GM12864 (cell line): ENCODE measurements around the gene SPATA31E1.

Source experiments
- DNase-seq: peaks from one replicate; pipeline ENCODE4 v3.0.0-alpha.2; 2011; ENCODE audit warnings: low read depth
- H3K4me3 ChIP-seq: 2 replicates; pipeline ENCODE4 v1.5.1; 2011; ENCODE audit warnings: mild to moderate bottlenecking, low read depth, low read length, control low read depth
- CTCF ChIP-seq: IDR thresholded peaks from 2 replicates; pipeline ENCODE4 v1.5.1; 2011; ENCODE audit warnings: low read depth, mild to moderate bottlenecking, moderate library complexity, low read length, control low read depth, inconsistent platforms; ENCODE audit errors: missing control alignments

SPATA31E1 gene

DNA sequence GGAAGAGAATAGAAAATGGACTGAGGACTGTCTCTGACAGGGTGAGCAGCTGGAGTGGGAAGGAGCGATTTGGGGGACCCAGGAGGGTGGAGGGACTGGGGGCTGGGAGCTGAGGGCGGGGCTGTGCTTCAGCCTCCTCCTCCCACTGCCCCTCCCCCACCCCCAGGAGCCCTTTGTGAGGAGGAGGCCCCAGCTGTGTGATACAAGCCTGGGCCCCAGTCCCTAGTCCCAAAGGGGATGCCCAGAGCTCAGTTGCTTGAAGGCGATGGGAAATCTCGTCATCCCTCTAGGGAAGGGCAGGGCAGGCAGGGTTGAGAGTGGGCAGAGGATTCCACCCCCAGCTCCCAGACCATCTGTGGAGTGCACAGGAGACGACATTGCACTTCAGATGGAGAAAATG lies at the start of gene SPATA31E1:
Gene SPATA31E1 (plus strand): TSS at position 251 of the 400 bp plus-strand sequence. CDS start 15 bp downstream, at position 266.
- no peak for TF ChIP-seq CTCF
- H3K4me3 ChIP-seq = no peak within 1 kb of the TSS
- DNase-seq = no peak

DNA sequence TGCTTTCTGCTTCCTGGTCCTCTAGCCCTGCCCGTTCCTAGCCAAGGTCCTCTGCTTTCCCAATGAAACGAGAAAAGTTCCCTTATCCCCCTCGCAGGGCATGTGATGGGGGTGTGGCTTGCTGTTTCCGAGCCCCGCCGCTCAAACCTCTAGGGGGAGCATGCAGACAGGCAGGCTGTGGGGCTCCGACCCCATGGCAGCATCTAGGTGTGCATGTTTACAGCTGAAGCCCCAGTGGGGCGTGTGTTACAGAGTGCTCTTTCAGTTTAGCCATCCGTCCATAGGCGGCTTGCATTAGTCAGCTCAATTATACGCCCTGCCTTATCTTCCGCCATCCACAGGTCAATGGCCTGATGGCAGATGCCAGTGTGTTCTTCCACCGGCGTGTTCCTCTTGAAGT lies 48.3 kb upstream of the SPATA31E1 start:
- DNase-seq = no peak
- no peak for TF ChIP-seq CTCF
- H3K4me3 ChIP-seq = no peak overlapping the region

DNA sequence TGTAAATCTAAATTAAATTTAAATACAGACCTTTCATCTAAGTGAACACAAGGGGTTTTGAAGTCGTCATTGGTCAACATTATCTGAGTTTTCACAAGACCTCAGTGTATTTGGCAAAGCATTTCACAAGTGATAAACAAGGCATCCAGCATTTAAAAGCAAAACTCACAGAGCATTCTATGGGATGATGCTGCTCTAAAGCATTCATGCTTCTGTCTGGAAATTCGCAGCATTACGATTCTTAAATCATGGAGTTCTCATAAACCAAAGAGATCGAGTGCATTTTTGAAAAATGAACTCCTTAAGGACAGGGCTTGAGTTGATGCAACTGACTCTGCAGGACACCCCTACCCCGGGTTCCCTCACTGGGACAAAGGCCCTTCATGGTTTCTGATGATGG lies 46.1 kb upstream of the SPATA31E1 start:
- DNase-seq = no peak
- no peak for TF ChIP-seq CTCF
- H3K4me3 ChIP-seq = no peak overlapping the region

- DNase-seq = no peak
- no peak for TF ChIP-seq CTCF
- H3K4me3 ChIP-seq = no peak overlapping the region
Measured at GRCh38 chr9:87836951-87837705, 45.5 kb upstream of the SPATA31E1 start.

DNA sequence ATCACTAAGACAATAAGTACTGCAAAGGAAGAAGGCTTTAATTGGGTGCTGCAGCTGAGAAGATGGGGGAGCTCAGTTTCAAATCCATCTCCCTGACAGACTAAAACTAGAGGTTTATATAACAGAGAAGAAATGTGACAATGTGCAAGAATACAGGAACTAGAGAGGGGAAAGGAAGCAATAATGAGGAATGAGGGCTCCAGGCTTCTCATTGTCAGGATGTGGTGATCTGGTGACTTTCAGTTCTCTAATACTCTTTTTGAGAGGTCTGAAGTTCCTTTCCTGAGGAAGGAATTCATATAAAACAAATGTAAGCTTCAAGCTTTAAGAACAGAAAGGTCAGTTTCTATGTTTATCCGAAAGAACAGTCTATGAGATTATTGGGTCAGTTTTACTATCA lies 42.5 kb upstream of the SPATA31E1 start:
- H3K4me3 ChIP-seq = no peak overlapping the region
- no peak for TF ChIP-seq CTCF
- no peak for DNase-seq

- H3K4me3 ChIP-seq = no peak overlapping the region
- DNase-seq = no peak
- TF ChIP-seq CTCF = no peak
Measured at GRCh38 chr9:87842878-87843585, 39.6 kb upstream of the SPATA31E1 start.
